AG20443 (cell line): ENCODE data around the gene ITIH5.

Experiments used
- DNase-seq: peaks from one replicate; pipeline ENCODE4 v3.0.0; 2012; ENCODE audit warnings: low spot score, mixed read lengths

Gene ITIH5

DNA sequence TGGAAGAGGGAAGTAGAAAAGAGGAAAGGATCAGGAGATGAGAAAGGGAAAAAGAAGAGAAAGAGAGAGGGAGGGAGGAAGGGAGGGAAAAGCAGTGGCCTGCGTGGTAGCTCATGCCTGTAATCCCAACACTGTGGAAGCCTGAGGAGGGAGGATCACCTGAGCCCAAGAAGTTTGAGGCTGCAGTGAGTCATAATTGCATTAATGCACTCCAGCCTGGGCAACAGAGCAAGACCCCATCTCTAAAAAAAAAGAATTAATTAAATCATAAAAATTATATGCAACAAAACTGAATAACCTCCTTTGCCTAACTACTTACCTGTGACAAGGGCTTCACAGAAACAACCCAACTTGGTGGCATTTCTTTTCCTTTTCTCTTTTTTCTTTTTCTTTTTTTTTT is 148.1 kb downstream of the ITIH5 start:
- DNase-seq: no peak

DNA sequence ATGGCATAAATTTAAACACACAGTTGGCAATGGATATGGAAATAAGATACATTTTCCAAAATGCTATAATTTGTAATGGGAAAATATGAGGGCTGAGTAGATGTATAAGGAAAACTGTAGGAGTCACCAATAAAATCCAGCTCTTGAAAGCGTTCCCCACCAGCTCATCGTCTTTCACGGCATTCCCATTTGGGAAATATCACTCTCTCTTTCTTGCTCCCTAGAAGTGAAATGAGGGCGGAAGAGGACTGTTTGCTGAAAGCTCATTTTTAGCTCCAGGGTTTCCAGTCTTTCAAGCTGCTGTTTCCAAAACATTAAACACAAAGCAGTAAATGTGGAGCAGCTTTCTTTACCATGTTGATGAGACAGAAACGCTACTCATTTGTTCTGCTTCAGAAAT is 151.3 kb downstream of the ITIH5 start:
- DNase-seq: no peak

DNA sequence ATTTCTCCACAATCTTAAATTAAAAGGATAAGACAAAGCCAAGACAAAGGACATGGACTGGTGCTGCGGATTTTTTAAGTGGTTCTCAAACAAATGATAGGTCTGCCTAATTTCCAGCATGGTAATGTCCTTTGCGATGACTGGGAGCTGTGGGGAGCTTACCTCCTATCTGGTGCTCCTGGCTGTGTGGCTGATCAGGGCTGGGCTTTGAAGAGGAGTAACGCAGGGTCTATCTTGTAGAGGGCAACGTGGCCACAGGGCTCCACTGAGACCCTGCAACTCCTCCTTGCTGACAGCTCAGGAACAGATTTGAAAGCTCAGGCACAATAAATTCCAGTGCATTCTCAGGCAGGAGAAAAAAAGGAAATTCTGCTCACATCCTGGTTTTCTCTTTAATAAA is 152.8 kb downstream of the ITIH5 start:
- DNase-seq: no peak

DNA sequence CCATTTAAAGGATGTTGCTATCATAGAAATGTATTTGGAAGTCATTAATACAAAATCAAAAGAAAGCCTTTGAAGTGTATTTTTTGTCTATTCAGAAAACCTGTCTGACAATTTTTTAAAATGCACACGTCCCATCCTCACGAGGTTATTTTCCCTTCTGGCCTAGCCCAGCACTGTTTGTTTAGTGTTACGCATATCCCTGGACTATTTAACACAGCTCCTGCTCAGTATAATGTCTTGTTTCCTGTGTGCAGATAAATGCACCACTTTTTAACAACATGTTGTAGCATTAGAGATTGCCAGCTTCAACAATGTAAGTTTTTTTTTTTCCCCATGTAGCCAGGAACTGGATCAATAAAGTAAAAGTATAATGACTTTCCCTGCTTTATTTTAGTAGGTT is 153.3 kb downstream of the ITIH5 start:
- DNase-seq: no peak

DNA sequence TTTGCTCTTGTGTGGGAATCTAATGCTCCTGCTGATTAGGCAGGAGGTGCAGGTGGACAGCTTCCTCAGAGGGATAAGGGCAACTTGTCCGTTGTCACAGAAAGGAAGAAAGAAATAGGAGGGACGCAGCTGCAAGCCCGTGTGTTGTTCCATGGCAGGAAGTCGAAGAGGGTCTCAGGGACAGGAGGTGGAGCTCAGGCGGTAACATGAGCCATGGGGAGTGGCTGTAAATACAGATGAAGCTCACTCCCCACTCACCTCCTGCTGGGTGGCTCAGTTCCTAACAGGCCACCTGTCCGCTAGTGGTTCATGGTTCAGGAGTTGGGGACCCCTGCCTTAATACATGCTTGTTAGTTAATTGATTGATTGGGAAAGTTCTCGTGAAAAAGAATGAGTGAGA is 154.3 kb downstream of the ITIH5 start:
- DNase-seq: no peak

DNA sequence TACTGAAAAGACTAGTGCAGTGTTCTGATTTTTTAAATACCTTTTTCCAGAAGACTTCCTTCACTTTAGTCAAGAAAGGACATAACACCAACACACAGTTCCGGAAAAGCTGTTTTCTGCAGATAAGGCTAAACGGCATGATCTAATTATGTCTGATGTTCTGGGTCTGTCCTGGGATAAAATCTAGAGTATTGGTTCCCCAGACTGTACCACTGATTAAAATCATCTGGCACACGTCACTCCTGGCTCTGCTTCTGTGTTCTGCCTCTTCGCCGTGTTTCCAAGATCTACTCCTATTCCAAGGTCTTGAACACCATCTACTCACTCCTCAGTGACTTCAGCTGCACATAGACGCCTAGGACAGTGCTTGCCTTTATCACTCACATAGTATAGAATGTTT is 155.2 kb downstream of the ITIH5 start:
- DNase-seq: no peak
